HG02852 (cell line): ENCODE results near the gene ACKR3.

Experiments
- ATAC-seq: cut with Tn5 transposase; IDR thresholded peaks from one replicate; pipeline ENCODE4 v1.9.1; 2021; ENCODE audit warnings: mild to moderate bottlenecking, moderate library complexity; ENCODE audit not compliant: unreplicated experiment

The ACKR3 gene

DNA sequence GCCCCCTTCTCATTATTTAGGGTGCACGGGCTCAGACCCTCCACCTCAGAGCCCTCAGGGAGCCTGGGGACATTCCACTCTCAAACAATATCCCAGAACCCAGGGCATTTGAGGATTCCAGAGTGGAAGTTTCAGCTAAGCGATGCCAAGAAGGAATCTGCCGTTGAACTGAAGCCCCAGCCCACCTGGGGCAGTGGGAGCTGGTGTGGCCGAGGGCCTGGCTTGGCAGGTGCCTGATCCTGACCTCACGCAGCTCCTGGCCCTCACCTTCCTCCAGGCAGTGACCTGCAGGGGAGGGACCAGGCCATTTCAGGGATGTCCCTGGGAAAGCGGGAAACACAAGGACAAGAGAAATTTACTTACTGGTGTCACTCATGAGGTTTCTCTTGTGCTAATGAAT, 58.2 kb downstream of the ACKR3 start:
- no peak for ATAC-seq

GRCh38 chr2:236628256-236628901, 58.8 kb downstream of the ACKR3 start:
- ATAC-seq, result no peak

- ATAC-seq, result no peak
Measured at GRCh38 chr2:236628981-236629605, 59.5 kb downstream of the ACKR3 start.

GRCh38 chr2:236629961-236630872, 60.6 kb downstream of the ACKR3 start:
- ATAC-seq, result no peak

- ATAC-seq, result no peak
Measured at GRCh38 chr2:236631281-236631855, 61.7 kb downstream of the ACKR3 start.

- ATAC-seq, result no peak
Measured at GRCh38 chr2:236631856-236632291, 62.2 kb downstream of the ACKR3 start.
